Measurements from ENCODE around the gene TPSB2.

TPSB2 gene

GRCh38 chr16:1275791-1276579, 46.0 kb upstream of the TPSB2 start:
- H3K4me1 ChIP-seq (ENCODE audit: insufficient read depth, low read length): no peaks in the 10 kb centered on the region
- no peak overlapping the region for H3K9ac ChIP-seq (ENCODE audit: low read depth, low read length)
- no peaks in the 10 kb centered on the region for H3K27me3 ChIP-seq (ENCODE audit: insufficient read depth, low read length, poor library complexity)
- H3K79me2 ChIP-seq (ENCODE audit: insufficient read depth, low read length): no peaks in the 10 kb centered on the region
- H3K27ac ChIP-seq (ENCODE audit: low read length): no peak overlapping the region
- no peak overlapping the region for H2AFZ ChIP-seq (ENCODE audit: low read depth, low read length)
- no peak for DNase-seq
- no peaks in the 10 kb centered on the region for H3K36me3 ChIP-seq (ENCODE audit: insufficient read depth, low read length)
- no peak overlapping the region for H3K4me2 ChIP-seq (ENCODE audit: insufficient read depth, low read length)
- ATAC-seq (ENCODE audit: insufficient read depth, low read depth): no peak
- TF ChIP-seq CTCF (IDR thresholded peaks at IDR 0.05; ENCODE audit: borderline replicate concordance, extremely low read depth, low read length, poor library complexity, severe bottlenecking) (no peak), EZH2 (IDR thresholded peaks at IDR 0.05; ENCODE audit: borderline replicate concordance, low read depth, low read length, severe bottlenecking) (no peak)
- no peak overlapping the region for H3K4me3 ChIP-seq (ENCODE audit: low read depth in 1 of 2, low read length in 2 of 2)
- H4K20me1 ChIP-seq (ENCODE audit: insufficient read depth, low read length): no peaks in the 10 kb centered on the region; the same call in 1 of the 2 replicates
- H3K9me3 ChIP-seq (ENCODE audit: insufficient read depth, low read length, severe bottlenecking): no peaks in the 10 kb centered on the region

- no peak overlapping the region for H2AFZ ChIP-seq (ENCODE audit: low read depth, low read length)
- no peaks in the 10 kb centered on the region for H3K36me3 ChIP-seq (ENCODE audit: insufficient read depth, low read length)
- H3K4me2 ChIP-seq (ENCODE audit: insufficient read depth, low read length): no peak overlapping the region
- ATAC-seq (ENCODE audit: insufficient read depth, low read depth) (no peak), DNase-seq (no peak)
- H3K27ac ChIP-seq (ENCODE audit: low read length): no peak overlapping the region
- no peak overlapping the region for H3K9ac ChIP-seq (ENCODE audit: low read depth, low read length)
- no peak for TF ChIP-seq CTCF (IDR thresholded peaks at IDR 0.05; ENCODE audit: borderline replicate concordance, extremely low read depth, low read length, poor library complexity, severe bottlenecking)
- no peak for TF ChIP-seq EZH2 (IDR thresholded peaks at IDR 0.05; ENCODE audit: borderline replicate concordance, low read depth, low read length, severe bottlenecking)
- H4K20me1 ChIP-seq (ENCODE audit: insufficient read depth, low read length): no peaks in the 10 kb centered on the region; the same call in 1 of the 2 replicates
- no peaks in the 10 kb centered on the region for H3K79me2 ChIP-seq (ENCODE audit: insufficient read depth, low read length)
- H3K9me3 ChIP-seq (ENCODE audit: insufficient read depth, low read length, severe bottlenecking): no peaks in the 10 kb centered on the region
- no peak overlapping the region for H3K4me3 ChIP-seq (ENCODE audit: low read depth in 1 of 2, low read length in 2 of 2)
- H3K27me3 ChIP-seq (ENCODE audit: insufficient read depth, low read length, poor library complexity): no peaks in the 10 kb centered on the region
- no peaks in the 10 kb centered on the region for H3K4me1 ChIP-seq (ENCODE audit: insufficient read depth, low read length)
These were observed 44.8 kb upstream of the TPSB2 start for GRCh38 chr16:1274767-1275166.

GRCh38 chr16:1273816-1274215, 43.8 kb upstream of the TPSB2 start:
- no peaks in the 10 kb centered on the region for H3K9me3 ChIP-seq (ENCODE audit: insufficient read depth, low read length, severe bottlenecking)
- H3K27me3 ChIP-seq (ENCODE audit: insufficient read depth, low read length, poor library complexity): no peaks in the 10 kb centered on the region
- no peak for TF ChIP-seq EZH2 (IDR thresholded peaks at IDR 0.05; ENCODE audit: borderline replicate concordance, low read depth, low read length, severe bottlenecking)
- TF ChIP-seq CTCF (IDR thresholded peaks at IDR 0.05; ENCODE audit: borderline replicate concordance, extremely low read depth, low read length, poor library complexity, severe bottlenecking): no peak

More at GRCh38 chr16:1273816-1274215, 43.8 kb upstream of the TPSB2 start:
- Histone ChIP-seq H2AFZ (ENCODE audit: low read depth, low read length) (no peak overlapping the region), H3K4me1 (ENCODE audit: insufficient read depth, low read length) (no peaks in the 10 kb centered on the region), H3K4me3 (ENCODE audit: low read depth in 1 of 2, low read length in 2 of 2) (no peak overlapping the region), H3K79me2 (ENCODE audit: insufficient read depth, low read length) (no peaks in the 10 kb centered on the region), H3K27ac (ENCODE audit: low read length) (no peak overlapping the region), H3K36me3 (ENCODE audit: insufficient read depth, low read length) (no peaks in the 10 kb centered on the region), H3K9ac (ENCODE audit: low read depth, low read length) (no peak overlapping the region), H4K20me1 (ENCODE audit: insufficient read depth, low read length) (no peaks in the 10 kb centered on the region; the same call in 1 of the 2 replicates), H3K4me2 (ENCODE audit: insufficient read depth, low read length) (no peak overlapping the region)
- DNase-seq (no peak), ATAC-seq (ENCODE audit: insufficient read depth, low read depth) (no peak)
